GM12878 (cell line): ENCODE results near the gene UHRF2. TPM values are rescaled to one million over a fixed set of nuclear protein-coding genes. Genes with fewer than 3 reads are reported as not detected.

Experiments
- ATAC-seq: fragments of 200-7000 bp; cut with Tn5 transposase; 3 replicates; pipeline ENCODE4 v1.9.1; 2020; ENCODE audit warnings: mild to moderate bottlenecking, moderate library complexity
- BruUV-seq: library from RNA; stranded (reverse); fragments of 400-500 nt; replicated peaks from 2 replicates; lab custom pipeline; 2021; lab: Mats Ljungman, UMichigan
- CTCF ChIA-PET: fragments of 300-600 bp; sonication (Branson Sonifier 250); formaldehyde crosslinking; extraction: SDS; loops from one replicate; lab custom pipeline; 2021; ENCODE audit warnings: inconsistent platforms; lab: Yijun Ruan, JAX
- POLR2A ChIA-PET: fragments of 350-600 bp; formaldehyde crosslinking; extraction: SDS; loops from one replicate; lab custom pipeline; 2021; ENCODE audit warnings: inconsistent platforms; lab: Charles Lee
- RAD21 ChIA-PET: fragments of 300-600 bp; sonication (Branson Sonifier 250); formaldehyde crosslinking; loops from one replicate; lab custom pipeline; 2023; ENCODE audit warnings: antibody characterized with exemption; ENCODE audit not compliant: unreplicated experiment; lab: Charles Lee
- SMC1A ChIA-PET: fragments of 300-600 bp; sonication (Branson Sonifier 250); formaldehyde crosslinking; loops from one replicate; lab custom pipeline; 2023; ENCODE audit not compliant: unreplicated experiment, uncharacterized antibody; lab: Charles Lee
- DNase-seq: peaks from one replicate; pipeline ENCODE4 v3.0.0-alpha.2; 2011; ENCODE audit warnings: low read depth, low spot score
- FAIRE-seq: peaks from 3 replicates; lab custom pipeline; 2011; peaks lifted over from hg19 to GRCh38; lab: Jason Lieb, UNC
- H2AFZ ChIP-seq: 2 replicates; pipeline ENCODE4 v1.6.0; 2011; ENCODE audit warnings: low read depth, low read length, control low read depth; ENCODE audit not compliant: control insufficient read depth
- H3K27ac ChIP-seq: 2 replicates; pipeline ENCODE4 v1.5.1; 2011; ENCODE audit warnings: control low read depth; ENCODE audit not compliant: control insufficient read depth, insufficient read depth
- H3K27me3 ChIP-seq, 2 experiments: replicated peaks in 1 of 2; 2 replicates each; pipeline versions ENCODE4 v1.6.0 to v1.6.1; 2011; ENCODE audit warnings: low read length in 1 of 2; ENCODE audit not compliant: control insufficient read depth in 2 of 2, insufficient read depth in 2 of 2
- H3K36me3 ChIP-seq, 2 experiments: 2 replicates each; pipeline ENCODE4 v1.5.1; 2011; ENCODE audit warnings: low read length in 1 of 2; ENCODE audit not compliant: control insufficient read depth in 2 of 2, insufficient read depth in 2 of 2
- H3K4me1 ChIP-seq: 2 replicates; pipeline ENCODE4 v1.6.1; 2011; ENCODE audit warnings: mild to moderate bottlenecking, low read length, moderate library complexity, mixed read lengths; ENCODE audit not compliant: control insufficient read depth, insufficient read depth
- H3K4me2 ChIP-seq: 2 replicates; pipeline ENCODE4 v1.6.0; 2011; ENCODE audit warnings: control low read depth; ENCODE audit not compliant: control insufficient read depth, insufficient read depth
- H3K4me3 ChIP-seq: fragments of 200-600 bp; sonication (generic); 2 replicates; pipeline ENCODE4 v1.5.1; 2016
- H3K79me2 ChIP-seq: 2 replicates; pipeline ENCODE4 v1.6.0; 2011; ENCODE audit warnings: low read length; ENCODE audit not compliant: control insufficient read depth, insufficient read depth
- H3K9ac ChIP-seq: 2 replicates; pipeline ENCODE4 v1.8.0; 2011; ENCODE audit warnings: low read length, control low read depth, mixed read lengths; ENCODE audit not compliant: control insufficient read depth, insufficient read depth
- H3K9me3 ChIP-seq: replicated peaks from 3 replicates; pipeline ENCODE4 v1.5.1; 2011; ENCODE audit warnings: mild to moderate bottlenecking, low read length; ENCODE audit not compliant: control insufficient read depth, insufficient read depth
- H4K20me1 ChIP-seq: 2 replicates; pipeline ENCODE4 v1.6.0; 2011; ENCODE audit not compliant: control insufficient read depth, insufficient read depth
- ATF7 ChIP-seq: fragments of 450-650 bp; IDR thresholded peaks from 2 replicates; pipeline ENCODE4 v1.6.1; 2016; ENCODE audit warnings: low read depth, mild to moderate bottlenecking
- BMI1 ChIP-seq: fragments of 450-650 bp; IDR thresholded peaks from 2 replicates; pipeline ENCODE4 v1.6.1; 2016; ENCODE audit warnings: mild to moderate bottlenecking, moderate library complexity, borderline replicate concordance
- CBFB ChIP-seq: IDR thresholded peaks from 2 replicates; pipeline ENCODE4 v1.6.1; 2016; ENCODE audit warnings: antibody characterized with exemption, low read depth
- CREB1 ChIP-seq: IDR thresholded peaks from 2 replicates; pipeline ENCODE4 v1.6.1; 2012; ENCODE audit warnings: low read depth, mild to moderate bottlenecking, inconsistent platforms
- E4F1 ChIP-seq: fragments of 450-650 bp; IDR thresholded peaks from 2 replicates; pipeline ENCODE4 v1.6.1; 2018; ENCODE audit warnings: borderline replicate concordance, mild to moderate bottlenecking; ENCODE audit not compliant: partially characterized antibody
- ESRRA ChIP-seq: IDR thresholded peaks from 2 replicates; pipeline ENCODE4 v1.6.1; 2012; ENCODE audit warnings: mild to moderate bottlenecking, low read length, improper control_type of control experiment
- JUNB ChIP-seq: IDR thresholded peaks from 2 replicates; pipeline ENCODE4 v1.6.1; 2016; ENCODE audit warnings: antibody characterized with exemption, mild to moderate bottlenecking
- RAD51 ChIP-seq: fragments of 450-650 bp; IDR thresholded peaks from 2 replicates; pipeline ENCODE4 v1.6.1; 2016; ENCODE audit warnings: moderate library complexity, mild to moderate bottlenecking, inconsistent platforms
- RFX5 ChIP-seq: IDR thresholded peaks from 2 replicates; pipeline ENCODE4 v1.6.1; 2011; ENCODE audit warnings: low read depth, low read length, improper control_type of control experiment
- RUNX3 ChIP-seq: IDR thresholded peaks from 2 replicates; pipeline ENCODE4 v1.6.1; 2012; ENCODE audit warnings: low read length, inconsistent platforms
- SKIL ChIP-seq: fragments of 450-650 bp; IDR thresholded peaks from 2 replicates; pipeline ENCODE4 v1.6.1; 2017; ENCODE audit warnings: mild to moderate bottlenecking, low read depth, inconsistent platforms; ENCODE audit not compliant: poor library complexity, severe bottlenecking
- ZNF622 ChIP-seq: fragments of 450-650 bp; IDR thresholded peaks from 2 replicates; pipeline ENCODE4 v1.6.1; 2017; ENCODE audit warnings: mild to moderate bottlenecking, inconsistent platforms
- ZSCAN29 ChIP-seq: fragments of 450-650 bp; IDR thresholded peaks from 2 replicates; pipeline ENCODE4 v1.6.1; 2017; ENCODE audit warnings: mild to moderate bottlenecking, moderate library complexity
- WGBS: methylation state at CpG from one replicate; pipeline ENCODE4 v1.1.6; 2016; ENCODE audit warnings: low lambda C conversion rate; ENCODE audit not compliant: insufficient replicate concordance, insufficient coverage; ENCODE audit errors: missing lambda C conversion rate; 5-methylcytosine and 5-hydroxymethylcytosine counted together
- in situ Hi-C: fragments of 300-500 bp; cut with MboI; formaldehyde crosslinking; loops from 9 replicates; pipeline ENCODE4 v1.14.3; 2018; ENCODE audit warnings: mixed read lengths
- intact Hi-C: fragments of 100-400 bp; cut with micrococcal nuclease; formaldehyde crosslinking; loops from one replicate; pipeline ENCODE4 v1.14.2; 2022; ENCODE audit not compliant: unreplicated experiment
- polyA plus RNA-seq, 11 experiments: library from polyadenylated mRNA; depleted of rRNA in 4 of 11; unstranded in 6 of 11; stranded (reverse) in 5 of 11; fragments of >200 nt; fragmentation: Nextera tagmentation in 4 of 11; fragmentation: Illumina TruSeq in 1 of 11; extraction: Ambion mirVana in 4 of 11; extraction: Trizol in 1 of 11; gene quantifications; 1 replicate in 1 of 11; 2 replicates in 10 of 11; pipeline versions ENCODE4 v1.2.1 to v1.2.3, GENCODE V29; 2011 to 2016; ENCODE audit warnings: inconsistent platforms in 2 of 11, missing spikeins in 2 of 11, low read depth in 1 of 11
- total RNA-seq, 4 experiments: library from RNA; depleted of rRNA in 3 of 4; stranded (reverse); fragments of >200 nt in 3 of 4; fragmentation: Illumina TruSeq in 1 of 4; extraction: Trizol in 1 of 4; gene quantifications; 2 replicates each; pipeline versions ENCODE4 v1.2.1 to v1.2.3, GENCODE V29; 2013 to 2021

The UHRF2 gene
- total and polyA plus RNA-seq, 10 of the 15 experiments (the other 5 are each of a cell fraction or from before 2014, with no cell fraction given) = 11.2 to 95.8 (median 43.1) TPM

DNA sequence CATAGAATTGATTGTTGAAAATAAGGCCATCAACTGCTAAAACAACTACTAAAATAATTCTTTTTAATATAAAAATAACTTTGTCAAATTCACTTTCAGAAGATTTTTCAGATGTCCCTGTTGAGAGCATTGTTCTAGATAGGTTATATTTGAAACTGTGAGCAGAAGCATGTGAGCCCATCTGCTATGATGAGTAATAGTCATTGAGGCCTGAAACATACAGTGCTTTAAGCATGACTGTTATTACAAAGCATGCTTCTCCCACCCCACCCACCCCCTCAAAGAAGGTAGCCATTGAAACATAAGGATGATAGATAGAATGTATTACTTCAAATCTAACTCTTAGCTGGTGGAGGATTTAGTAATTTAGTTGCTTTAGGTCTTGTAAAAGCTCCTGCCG, 86.0 kb downstream of the UHRF2 start (continued):
- TF ChIP-seq E4F1 = no peak
- no peak for TF ChIP-seq ATF7
- no peak for TF ChIP-seq ZSCAN29

DNA sequence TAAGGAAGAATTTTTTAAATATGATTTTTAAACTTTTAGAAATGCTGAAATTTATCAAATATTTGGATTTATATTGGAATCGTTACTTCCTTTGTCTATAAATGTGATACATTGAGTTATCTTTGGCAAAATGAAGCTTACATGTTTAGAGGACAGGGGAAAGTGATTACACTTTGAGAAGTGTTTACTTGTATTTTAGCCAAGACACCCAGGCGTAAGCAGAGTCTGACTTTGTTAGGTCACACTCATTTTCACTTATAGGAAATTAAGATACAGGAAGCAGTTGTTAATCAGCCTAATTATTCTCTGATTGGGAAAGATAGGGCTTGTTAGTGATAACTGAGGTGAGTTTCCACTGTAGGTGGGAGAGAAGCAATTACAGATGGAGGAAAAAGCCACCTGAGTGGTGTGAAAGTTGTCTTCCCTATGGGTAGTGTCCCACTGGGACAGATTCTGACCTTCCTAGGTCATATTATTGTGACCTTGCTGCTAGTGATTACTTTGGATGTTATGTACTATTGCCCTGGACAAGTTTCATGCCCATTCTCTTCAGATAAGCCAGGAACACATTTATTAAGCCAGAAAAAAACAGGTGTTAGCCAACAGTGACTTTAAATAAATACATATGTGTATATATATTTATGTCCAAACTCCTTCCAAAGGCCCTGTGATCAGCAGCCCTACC, 88.7 kb downstream of the UHRF2 start:
- Histone ChIP-seq H3K4me1 (no peaks in the 10 kb centered on the region), H3K79me2 (no peaks in the 10 kb centered on the region), H3K27me3 (no peaks in the 10 kb centered on the region), H2AFZ (no peak overlapping the region), H3K27ac (no peak overlapping the region), H3K9ac (no peak overlapping the region), H4K20me1 (no peaks in the 10 kb centered on the region), H3K9me3 (no peaks in the 10 kb centered on the region), H3K4me3 (no peak overlapping the region), H3K4me2 (no peak overlapping the region), H3K36me3 (peaks cover 5 to 30% of the 10 kb centered on the region in 2 experiments)
- no peak for TF ChIP-seq JUNB
- no peak for TF ChIP-seq CBFB
- no peak for TF ChIP-seq BMI1
- TF ChIP-seq RUNX3 = no peak
- TF ChIP-seq RAD51 = no peak
- TF ChIP-seq ESRRA = no peak
- no peak for TF ChIP-seq CREB1
- no peak for TF ChIP-seq SKIL
- TF ChIP-seq ZNF622 = no peak
- no peak for TF ChIP-seq RFX5
- intact Hi-C loops = no loop called here
- 95% methylated on average over 2 of the region's 2 CpGs for WGBS
- FAIRE-seq (no peak), ATAC-seq (no peak), DNase-seq (no peak)
- TSS peak; percentile 1 for BruUV-seq
- POLR2A ChIA-PET = no interaction called here
- in situ Hi-C loops = no loop called here
- SMC1A ChIA-PET = interaction anchor here (1.0 to 1.6 kb wide), 2 partner anchors 10 to 11 kb away, joined by 3 read pairs; no protein-coding TSS in a partner anchor
- CTCF ChIA-PET = no interaction called here
- RAD21 ChIA-PET = no interaction called here
